MV-4-11 (cell line): ENCODE data around the gene AK5.
A peak's percentile ranks its signal among the peaks of the same experiment; 100 is the strongest.
"Not testable (repeated sequence)": the region's sequence is repeated elsewhere in the genome, so short reads cannot be mapped to it uniquely, and the experiment has no call there.

Experiments
- DNase-seq: peaks from one replicate; lab custom pipeline; 2025; lab: John Stamatoyannopoulos, UW

The AK5 gene

DNA sequence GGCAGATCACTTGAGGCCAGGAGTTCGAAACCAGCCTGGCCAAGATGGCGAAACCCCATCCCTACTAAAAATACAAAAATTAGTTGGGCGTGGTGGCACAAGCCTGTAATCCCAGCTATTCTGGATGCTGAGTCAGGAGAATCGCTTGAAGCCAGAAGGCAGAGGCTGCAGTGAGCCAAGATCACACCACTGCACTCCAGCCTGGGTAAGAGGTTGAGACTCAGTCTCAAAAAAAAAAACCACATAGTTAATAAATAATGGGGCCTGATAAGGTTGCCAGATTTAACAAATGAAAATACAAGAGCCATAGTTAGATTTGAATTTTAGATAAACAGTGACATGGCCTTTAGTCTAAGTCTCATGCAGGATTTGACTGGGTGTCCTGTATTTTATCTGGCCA, 225.0 kb downstream of the AK5 start:
- no peak for DNase-seq

GRCh38 chr1:77509051-77509492, 227.3 kb downstream of the AK5 start:
- no peak for DNase-seq

- DNase-seq, result no peak
Measured at GRCh38 chr1:77509898-77510297, 228.1 kb downstream of the AK5 start.

GRCh38 chr1:77511440-77511840, 229.6 kb downstream of the AK5 start:
- no peak for DNase-seq

- not testable (repeated sequence) for DNase-seq
Measured at GRCh38 chr1:77512650-77513049, 230.8 kb downstream of the AK5 start.

DNA sequence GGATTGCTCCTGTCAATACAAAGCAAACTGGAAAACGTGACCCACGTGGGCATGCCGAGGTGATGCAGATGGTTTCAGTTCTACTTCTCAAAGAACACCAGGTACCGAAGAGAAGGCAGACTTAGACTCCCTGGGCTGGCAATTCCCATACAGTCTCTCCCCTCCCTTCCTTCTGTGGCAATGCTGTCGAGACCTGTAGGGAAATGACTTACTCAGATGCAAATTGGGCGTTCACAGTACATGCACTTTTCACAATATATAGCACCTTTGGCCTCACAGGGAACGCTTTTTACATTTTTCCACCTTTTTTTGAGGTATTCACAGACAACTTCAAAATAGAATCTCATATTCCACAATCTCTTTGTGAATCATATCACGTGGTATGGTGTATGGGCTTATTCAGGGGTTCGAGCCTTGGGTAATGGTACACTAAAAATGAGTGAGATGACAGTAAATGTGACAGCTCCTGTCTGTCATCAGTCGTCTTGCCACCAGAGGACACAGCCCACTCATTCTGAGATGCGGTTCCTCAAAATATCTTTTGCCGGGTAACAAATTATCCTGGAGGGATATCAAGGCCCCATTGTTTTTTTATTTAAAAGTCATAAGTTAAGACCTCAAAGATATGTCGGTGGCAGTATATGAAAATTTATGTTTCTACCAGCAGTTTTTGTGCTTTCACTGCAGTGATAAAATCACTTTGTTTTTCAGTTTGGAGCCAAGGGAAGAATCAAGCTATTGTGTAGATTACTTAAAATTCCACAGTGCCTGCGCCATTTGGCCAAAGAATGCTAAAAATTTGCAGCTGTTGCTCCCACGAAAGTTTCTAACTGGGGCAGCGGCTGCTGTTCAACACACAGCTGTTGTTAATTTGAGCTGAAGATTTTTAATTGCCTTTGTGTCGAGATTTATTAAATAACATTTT, 232.3 kb downstream of the AK5 start:
- DNase-seq, result no peak

- peak; percentile 67 for DNase-seq
Measured at GRCh38 chr1:77514921-77515776, 233.3 kb downstream of the AK5 start.

GRCh38 chr1:77516106-77516505, 234.3 kb downstream of the AK5 start:
- no peak for DNase-seq

DNA sequence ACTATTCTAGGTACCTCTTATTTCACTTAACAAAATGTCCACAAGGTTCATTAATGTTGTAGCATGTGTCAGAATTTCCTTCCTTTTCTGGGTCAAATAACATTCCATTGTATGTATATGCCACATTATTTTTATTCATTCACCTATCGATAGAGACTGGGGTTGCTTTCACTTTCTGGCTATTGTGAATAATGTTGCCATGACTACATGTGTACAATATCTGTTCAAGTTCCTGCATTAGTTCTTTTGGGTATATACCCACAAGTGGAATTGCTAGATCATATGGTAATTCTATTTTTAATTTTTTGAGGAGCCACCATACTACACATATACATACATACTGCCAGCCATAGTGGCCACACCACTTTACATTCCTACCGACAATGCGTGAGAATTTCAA, 242.2 kb downstream of the AK5 start:
- DNase-seq, result no peak

- not testable (repeated sequence) for DNase-seq
Measured at GRCh38 chr1:77531149-77531548, 249.3 kb downstream of the AK5 start.

DNA sequence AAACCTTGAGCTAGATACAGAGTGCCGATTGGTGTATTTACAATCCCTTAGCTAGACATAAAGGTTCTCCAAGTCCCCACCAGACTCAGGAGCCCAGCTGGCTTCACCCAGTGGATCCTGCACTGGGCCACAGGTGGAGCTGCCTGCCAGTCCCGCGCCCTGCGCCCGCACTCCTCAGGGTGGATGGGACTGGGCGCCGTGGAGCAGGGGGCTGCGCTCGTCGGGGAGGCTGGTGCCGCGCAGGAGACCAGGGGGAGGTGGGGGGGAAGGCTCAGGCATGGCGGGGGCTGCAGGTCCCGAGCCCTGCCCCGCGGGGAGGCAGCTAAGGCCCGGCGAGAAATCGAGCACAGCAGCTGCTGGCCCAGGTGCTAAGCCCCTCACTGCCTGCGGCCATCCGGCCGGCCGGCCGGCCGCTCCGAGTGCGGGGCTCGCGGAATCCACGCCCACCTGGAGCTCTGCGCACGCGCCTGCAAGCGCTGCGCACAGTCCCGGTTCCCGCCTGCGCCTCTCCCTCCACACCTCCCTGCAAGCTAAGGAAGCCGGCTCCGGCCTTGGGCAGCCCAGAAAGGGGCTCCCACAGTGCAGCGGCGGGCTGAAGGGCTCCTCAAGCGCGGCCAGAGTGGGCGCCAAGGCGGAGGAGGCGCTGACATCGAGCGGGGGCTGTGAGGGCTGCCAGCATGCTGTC, 249.9 kb downstream of the AK5 start:
- DNase-seq, result not testable (repeated sequence)

DNA sequence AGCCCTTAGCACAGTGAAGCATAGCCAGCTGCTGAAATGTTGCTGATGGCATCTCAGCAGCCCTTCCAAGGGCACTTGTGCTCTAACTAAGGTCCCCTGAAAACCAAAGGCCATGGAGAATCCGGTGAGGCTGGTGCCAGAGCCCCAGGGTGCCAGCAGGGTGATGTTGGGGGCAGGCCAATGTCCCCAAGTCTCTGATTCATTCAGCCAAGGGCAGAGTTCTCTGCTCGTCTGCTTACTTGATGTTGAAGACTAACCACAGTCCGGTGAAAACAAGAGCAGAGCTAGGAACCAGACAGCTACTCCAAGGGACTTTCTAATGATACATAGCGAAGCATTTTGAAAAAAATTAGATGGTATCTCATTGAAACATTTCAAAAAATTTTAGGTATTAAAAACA, 250.8 kb downstream of the AK5 start:
- no peak for DNase-seq

DNA sequence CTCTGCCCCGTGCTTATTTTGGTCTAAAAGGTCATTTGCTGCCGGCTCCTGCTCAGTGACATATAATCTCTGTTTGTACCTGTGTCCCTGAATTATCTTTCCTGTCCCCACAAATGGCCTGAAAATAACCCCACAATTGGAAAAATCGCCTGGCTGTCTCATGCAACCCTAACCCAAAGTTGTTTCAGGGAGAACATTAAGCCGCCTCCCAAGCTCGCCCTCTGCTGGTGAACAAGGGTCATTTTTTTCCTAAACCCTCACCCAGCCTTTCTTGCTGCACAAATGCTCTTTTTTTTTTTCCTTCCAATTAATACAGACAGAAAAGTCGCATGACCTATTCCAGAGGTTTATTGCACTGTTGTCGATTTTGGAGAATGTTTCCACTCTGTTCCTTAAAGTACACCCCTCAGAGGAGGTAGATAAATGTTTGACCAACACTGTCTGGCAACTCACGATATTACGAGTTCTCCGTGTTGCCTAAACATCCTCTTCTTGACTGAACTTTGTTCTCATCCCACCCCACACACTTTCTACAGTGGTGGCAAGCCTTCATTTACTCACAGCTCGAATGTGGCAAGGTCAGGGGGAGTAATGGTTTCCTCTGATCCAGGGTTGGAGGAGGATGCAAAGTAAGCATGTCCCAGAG, 252.0 kb downstream of the AK5 start:
- DNase-seq, result peak; percentile 77

DNA sequence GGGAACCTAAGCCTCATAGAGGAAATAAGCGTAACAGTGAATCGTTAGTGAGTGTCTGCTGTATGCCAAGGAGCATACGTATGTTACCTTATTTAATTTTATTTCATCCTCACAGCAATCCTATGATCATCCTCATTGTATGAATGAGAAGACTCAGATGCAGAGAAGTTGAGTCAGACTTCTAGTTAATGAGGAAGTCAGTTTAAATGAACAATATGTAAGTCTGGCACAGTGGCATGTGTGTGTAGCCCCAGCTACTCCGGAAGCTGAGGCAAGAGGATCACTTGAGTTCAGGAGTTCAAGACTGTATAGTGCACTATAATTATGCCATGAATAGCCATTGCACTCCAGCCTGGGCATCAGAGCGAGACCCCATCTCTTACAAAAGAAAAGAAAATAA, 252.6 kb downstream of the AK5 start:
- DNase-seq, result peak; percentile 93

DNA sequence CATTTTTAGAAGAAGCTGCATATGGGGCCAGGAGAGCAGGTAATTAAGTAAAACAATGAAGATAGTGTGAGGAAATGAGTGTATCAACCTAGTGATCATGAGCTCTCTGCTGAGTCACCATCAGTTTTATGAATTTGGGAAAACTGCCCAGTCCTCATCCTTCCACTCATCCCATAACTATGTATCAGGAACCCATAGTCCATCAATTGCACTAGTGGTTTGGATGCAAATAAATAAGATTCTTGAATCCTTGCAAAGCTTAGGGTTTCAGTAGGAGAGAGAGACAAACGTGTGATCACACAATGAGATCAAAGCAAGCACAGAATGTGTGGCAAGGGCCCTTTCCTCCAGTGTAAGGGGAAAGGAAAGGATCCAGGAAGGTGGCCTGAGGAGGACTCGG, 255.0 kb downstream of the AK5 start:
- no peak for DNase-seq

DNA sequence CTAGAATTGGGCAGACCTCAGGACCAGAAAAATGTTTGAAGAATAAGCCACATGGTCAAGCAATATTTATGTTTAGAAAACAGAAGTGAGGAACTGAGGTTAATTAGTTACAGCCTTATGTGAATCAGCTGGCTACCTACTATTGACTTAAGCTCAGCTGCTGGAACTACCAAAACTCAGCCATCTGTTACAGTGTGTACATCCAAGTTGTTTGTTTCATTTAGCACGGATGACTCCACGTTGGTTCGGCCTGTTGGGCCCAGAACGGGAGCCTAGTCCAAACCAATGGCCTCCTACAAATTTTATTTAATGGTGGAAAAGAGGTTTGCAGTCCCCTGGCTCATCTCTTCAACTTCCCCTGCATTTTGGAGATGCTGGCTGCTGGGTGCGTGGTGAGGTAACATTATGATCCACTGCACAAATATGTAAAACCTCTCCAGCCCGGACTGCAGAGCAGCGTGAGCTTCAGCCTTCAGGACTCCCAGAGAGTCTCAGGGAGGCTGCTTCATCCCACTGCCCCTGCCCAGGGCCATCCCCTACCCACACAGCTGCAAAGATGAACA, 257.2 kb downstream of the AK5 start:
- DNase-seq, result peak; percentile 41

GRCh38 chr1:77539519-77540142, 257.8 kb downstream of the AK5 start:
- DNase-seq, result peak; percentile 47

DNA sequence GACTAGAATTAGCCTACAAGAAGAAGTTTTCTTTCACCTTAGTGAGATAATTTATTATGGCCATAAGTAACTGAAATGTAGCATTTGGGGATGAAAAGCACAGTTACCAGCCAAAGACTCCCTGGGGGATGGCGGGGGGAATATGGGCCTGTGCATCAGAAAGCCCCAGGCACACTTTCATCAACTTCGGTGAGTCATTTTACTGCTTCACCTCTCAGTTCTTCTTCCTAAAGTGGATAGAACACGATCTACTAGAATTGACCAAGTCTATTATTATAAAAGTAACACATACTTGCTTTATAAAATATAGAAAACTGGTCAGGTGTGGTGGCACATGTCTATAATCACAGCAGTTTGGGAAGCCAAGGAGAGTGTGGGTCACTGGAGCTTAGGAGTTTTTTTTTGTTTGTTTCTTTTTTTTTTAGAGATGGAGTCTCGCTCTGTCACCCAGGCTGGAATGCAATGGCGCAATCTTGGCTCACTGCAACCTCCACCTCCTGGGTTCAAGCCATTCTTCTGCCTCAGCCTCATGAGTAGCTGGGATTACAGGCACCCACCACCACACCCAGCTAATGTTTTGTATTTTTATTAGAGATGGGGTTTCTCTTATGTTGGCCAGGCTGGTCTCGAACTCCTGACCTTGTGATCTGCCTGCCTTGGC, 258.8 kb downstream of the AK5 start:
- peak; percentile 45 for DNase-seq

GRCh38 chr1:77541162-77541545, 259.3 kb downstream of the AK5 start:
- DNase-seq, result no peak

GRCh38 chr1:77542813-77543420, 261.1 kb downstream of the AK5 start:
- peak; percentile 79 for DNase-seq
